GM19324 (cell line): Measurements from ENCODE around the gene PDLIM5.

ENCODE experiments used
- ATAC-seq: cut with Tn5 transposase; IDR thresholded peaks from one replicate; pipeline ENCODE4 v1.9.1; 2021; ENCODE audit warnings: mild to moderate bottlenecking, moderate library complexity; ENCODE audit not compliant: unreplicated experiment, low FRiP score

The PDLIM5 gene

GRCh38 chr4:94523033-94523580 lies 71.4 kb downstream of the PDLIM5 start:
- ATAC-seq: no peak

GRCh38 chr4:94523617-94524016 lies 71.9 kb downstream of the PDLIM5 start:
- no peak for ATAC-seq

- ATAC-seq: peak; percentile 73
These were observed 74.4 kb downstream of the PDLIM5 start for GRCh38 chr4:94525993-94526728.

- ATAC-seq: no peak
These were observed 76.0 kb downstream of the PDLIM5 start for GRCh38 chr4:94527556-94528233.

- no peak for ATAC-seq
These were observed 77.2 kb downstream of the PDLIM5 start for GRCh38 chr4:94528792-94529451.

- no peak for ATAC-seq
These were observed 78.3 kb downstream of the PDLIM5 start for GRCh38 chr4:94530073-94530472.

GRCh38 chr4:94531991-94532789 lies 80.4 kb downstream of the PDLIM5 start:
- ATAC-seq: no peak

GRCh38 chr4:94533405-94534223 lies 81.9 kb downstream of the PDLIM5 start:
- no peak for ATAC-seq

GRCh38 chr4:94534401-94535312 lies 82.9 kb downstream of the PDLIM5 start:
- peak; percentile 92 for ATAC-seq

- no peak for ATAC-seq
These were observed 84.3 kb downstream of the PDLIM5 start for GRCh38 chr4:94536049-94536448.

- ATAC-seq: no peak
These were observed 85.1 kb downstream of the PDLIM5 start for GRCh38 chr4:94536649-94537469.

GRCh38 chr4:94537921-94538628 lies 86.3 kb downstream of the PDLIM5 start:
- ATAC-seq: no peak

GRCh38 chr4:94540476-94540875 lies 88.7 kb downstream of the PDLIM5 start:
- no peak for ATAC-seq

GRCh38 chr4:94544811-94545210 lies 93.1 kb downstream of the PDLIM5 start:
- ATAC-seq: no peak

- ATAC-seq: no peak
These were observed 93.6 kb downstream of the PDLIM5 start for GRCh38 chr4:94545296-94545695.

- no peak for ATAC-seq
These were observed 95.2 kb downstream of the PDLIM5 start for GRCh38 chr4:94546949-94547348.

GRCh38 chr4:94548571-94548970 lies 96.8 kb downstream of the PDLIM5 start:
- ATAC-seq: no peak
